OCI-M2 (cell line): Measurements from ENCODE around the gene NUP210L.
A peak's percentile ranks its signal among the peaks of the same experiment; 100 is the strongest.

Experiments
- DNase-seq: peaks from one replicate; lab custom pipeline; 2025; ENCODE audit not compliant: unreplicated experiment; lab: John Stamatoyannopoulos, UW

Gene NUP210L

DNA sequence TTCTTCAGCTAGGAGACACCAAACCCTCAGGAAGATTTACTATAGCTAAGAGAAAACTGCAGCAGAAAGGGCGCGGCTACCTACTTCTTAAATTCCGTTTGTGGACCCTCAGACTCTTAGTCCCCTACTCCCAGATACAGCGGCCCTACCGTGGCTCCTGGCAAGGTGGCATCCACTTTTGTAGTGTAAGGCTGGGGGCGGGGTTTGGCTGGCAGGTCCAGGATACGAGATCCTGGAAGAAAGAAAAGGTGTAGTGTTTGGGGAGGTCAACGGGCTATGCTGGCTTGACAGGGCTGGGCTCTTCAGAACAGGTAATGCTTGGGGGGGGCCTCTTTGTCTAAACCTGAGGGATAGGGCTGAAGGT, 186.9 kb downstream of the NUP210L start:
- no peak for DNase-seq

DNA sequence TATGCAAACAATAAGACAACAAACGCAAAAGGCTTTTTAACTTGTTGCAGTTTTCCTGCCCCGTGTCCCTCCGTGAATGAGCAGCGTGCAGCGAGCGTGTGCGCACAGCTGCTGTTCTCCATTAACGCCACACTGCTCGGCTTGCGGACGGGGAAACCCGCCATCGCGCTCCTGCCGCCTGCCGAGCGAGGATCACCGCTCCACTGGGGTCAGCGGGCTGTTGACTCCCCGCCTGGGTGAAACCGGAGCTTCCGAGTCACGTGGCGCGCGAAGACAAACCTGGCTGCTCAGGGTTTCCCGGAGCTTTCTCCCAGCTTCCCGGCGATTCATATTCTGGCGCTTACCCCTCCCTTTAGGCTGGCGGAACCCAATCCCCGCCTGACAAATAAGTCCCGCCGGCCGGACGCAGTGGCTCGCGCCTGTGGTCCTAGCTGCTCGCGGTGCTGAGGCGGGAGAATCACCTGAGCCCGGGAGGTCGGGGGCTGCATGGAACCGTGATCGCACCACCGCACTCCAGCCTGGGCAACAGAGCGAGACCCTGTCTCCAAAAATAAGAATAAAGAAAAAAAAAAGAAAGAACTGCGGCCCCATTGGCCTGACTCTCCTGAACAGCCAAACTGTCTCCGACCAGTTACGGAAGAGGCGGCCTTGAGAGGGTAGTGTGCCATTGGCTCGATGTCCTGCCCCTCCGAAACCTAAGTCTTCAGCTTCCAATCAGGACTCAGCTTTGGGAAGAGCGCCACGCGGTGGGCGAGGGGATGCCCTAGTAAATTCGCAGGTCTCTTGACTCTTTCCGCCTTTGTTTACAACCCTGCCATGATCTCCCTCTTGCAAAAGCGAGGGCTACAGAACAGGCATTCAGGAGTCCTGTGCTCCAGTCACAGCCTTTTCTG, 187.5 kb downstream of the NUP210L start, which contains the start of gene CREB3L4:
TSS of gene CREB3L4 (plus strand) at position 796 of the 893 bp plus-strand sequence. CDS start 624 bp downstream, outside the sequence.
- peak; percentile 64 for DNase-seq

DNA sequence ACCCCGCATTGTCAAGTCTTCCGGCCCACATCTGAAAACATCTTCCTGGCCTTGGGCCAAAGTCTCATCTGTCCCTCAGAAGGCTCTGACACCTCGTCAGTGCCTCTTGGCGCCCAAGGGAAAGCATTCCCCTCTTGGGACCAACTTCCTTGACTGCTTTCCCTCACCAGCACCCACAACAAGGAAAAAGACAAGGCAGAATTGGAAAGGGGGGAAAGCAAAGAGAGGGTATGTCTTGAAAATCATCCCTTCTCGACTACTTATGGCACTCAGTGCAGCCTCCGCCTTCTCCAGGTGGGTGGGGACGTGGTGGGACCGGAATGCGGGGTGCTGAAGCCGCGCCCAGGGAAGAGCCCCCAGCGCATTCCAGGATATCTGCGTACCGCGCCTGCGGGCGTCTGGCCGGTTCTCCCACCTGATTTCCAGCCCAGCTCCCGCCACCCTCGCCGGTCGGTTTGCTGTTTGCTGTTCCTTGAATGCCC, 191.0 kb downstream of the NUP210L start:
- DNase-seq: no peak

DNA sequence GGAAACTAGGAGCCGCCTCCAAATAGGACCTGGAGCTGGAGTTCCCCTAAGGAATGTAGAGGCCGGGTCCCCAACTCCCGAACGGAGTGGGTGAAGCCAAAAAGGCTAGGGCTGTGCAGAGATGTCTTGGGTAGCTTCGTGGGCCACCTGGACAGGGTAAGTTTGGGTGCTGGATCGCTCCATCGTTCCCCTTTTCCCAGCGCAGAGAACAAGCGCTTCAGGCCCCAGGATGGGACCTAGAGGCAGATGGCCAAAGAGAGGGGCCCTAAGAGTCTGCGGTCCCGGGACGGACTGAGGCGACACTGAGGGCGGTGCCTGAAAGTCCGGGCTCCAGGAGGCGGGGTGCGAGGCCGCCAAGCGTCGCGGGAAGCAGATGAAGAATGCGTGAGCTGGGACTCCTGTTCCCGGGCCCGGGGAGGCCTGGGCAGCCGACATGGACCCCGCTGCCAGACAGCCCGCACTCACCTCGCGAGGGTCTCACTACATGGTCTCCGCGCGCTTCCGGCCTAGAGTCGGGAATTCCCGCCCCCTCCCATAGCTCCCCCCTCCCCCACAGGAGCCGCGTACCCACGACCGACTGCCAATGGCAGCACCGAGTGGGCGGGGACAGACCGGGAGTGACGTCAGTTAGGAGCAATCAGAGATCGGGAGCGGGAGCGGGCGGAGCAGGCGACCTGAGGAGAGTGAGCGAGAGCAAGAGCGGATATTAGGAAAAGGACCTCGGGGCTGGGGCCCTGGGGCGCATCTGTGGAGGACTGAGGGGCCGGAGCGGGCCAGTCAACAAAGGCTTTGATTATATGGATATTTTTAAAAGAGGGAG, 191.6 kb downstream of the NUP210L start, which contains the start of gene SLC39A1:
TSS of gene SLC39A1 (minus strand) at position 508 of the 820 bp plus-strand sequence. CDS start 822 bp downstream, outside the sequence.
- peak; percentile 84 for DNase-seq

DNA sequence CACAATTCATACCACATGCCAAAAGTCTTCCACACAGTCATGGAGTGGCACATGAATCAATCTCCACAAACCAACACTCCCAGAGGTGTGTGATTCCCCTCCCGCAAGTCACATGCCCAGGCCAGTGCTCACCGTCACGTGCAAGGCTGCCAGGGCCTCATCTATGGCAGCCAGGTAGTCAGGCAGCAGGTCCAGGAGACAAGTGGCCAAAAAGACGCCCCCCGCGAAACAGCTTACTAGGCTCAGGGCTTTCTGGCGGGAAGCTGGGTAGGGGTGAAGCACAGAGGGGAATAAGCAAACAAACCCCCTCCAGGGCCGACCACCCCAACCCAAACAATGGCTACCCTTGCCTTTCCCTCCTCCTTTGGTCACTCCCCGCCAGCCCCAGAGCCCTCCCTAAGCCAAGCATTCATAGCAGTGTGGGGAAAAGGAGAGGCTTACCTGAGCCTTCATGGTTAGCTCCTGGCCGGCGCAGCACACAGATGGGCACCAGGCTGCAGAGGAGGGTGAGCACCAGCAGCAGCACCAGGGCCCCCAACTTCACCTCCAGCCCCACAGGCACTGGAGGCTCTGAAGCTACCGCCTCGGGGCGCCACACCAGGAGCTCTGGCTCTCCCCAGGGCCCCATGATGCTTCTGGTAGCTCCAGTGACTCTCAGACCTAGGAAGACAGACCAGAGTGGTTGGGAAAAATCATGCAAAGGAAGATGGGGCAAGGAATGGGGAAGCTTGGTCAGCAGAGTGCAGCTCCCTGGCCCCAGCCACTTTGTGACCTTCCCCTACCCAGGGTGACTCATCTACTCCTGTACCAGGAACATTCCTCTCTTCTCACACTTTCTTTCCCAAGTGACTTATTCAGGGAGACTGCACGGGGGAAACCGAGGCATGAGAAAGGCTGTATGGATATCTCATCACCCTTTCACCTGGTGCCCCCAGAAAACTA, 192.5 kb downstream of the NUP210L start:
- no peak for DNase-seq

DNA sequence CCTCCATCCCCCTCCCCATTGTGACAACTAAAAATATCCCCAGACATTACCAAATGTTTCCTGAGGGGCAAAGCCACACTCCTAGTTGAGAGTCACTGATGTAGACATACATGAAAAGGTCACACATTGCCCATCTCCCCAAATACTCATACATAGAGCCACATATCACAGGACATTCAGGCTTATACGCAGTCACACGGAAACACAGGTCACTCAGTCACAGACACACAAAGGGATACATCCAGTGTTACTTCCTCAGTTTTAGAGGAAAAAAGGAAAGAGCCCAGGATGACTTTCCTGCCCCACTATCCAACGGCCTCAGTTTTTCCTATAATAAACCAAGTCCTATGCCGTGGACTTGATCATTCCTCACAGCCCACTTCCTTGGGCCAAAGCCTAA, 193.5 kb downstream of the NUP210L start:
- no peak for DNase-seq

DNA sequence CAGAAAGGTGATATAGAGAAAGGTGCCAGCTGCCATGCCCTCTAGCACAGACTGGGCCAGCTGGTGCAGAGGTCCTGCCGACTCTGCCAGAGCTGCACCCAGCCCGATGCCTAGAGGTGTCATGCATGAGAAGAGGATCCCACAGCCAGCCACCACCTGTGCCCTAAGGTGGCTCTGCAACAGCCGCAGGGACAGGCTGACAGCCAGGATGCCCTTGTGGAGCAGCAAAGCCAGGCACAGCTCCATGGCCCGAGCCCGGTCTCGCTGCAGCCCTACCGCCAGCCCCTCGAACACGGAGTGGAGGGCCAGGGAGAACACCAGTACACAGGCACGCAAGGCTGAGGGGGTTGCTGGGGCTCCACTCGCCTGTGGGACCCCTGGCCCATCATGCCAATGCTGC, 194.7 kb downstream of the NUP210L start:
- no peak for DNase-seq

DNA sequence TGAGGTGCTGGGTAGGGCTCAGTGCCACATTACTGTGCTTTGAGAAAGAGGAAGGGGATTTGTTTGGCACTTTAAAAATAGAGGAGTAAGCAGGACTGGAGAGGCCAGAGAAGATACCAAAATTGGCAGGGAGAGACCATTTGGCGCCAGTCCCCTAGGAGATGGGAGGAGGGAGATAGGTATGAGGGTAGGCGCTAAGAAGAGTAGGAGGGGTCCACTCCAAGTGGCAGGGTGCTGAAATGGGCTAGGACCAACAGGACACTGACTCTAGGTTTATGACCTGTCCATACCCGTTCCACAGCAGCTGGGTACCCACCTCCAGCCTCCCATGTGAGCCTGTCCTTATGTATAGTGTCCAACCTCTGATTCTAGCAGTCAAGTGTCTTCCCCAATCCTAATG, 195.4 kb downstream of the NUP210L start:
- no peak for DNase-seq

DNA sequence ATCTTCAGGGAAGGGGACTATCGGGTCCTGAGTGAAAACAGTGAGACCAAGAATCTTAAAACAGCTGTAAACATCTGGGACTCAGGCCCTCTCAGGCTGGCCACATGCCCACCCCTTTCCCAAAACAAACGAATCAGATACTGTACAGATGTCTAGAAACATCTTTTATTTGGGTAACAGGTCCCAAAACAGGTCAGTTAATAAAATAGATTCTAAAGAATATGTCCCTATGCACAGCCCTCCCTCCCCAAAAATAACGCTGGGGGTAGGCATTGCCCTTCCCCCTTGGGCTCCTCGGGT, 196.0 kb downstream of the NUP210L start:
- DNase-seq: no peak

DNA sequence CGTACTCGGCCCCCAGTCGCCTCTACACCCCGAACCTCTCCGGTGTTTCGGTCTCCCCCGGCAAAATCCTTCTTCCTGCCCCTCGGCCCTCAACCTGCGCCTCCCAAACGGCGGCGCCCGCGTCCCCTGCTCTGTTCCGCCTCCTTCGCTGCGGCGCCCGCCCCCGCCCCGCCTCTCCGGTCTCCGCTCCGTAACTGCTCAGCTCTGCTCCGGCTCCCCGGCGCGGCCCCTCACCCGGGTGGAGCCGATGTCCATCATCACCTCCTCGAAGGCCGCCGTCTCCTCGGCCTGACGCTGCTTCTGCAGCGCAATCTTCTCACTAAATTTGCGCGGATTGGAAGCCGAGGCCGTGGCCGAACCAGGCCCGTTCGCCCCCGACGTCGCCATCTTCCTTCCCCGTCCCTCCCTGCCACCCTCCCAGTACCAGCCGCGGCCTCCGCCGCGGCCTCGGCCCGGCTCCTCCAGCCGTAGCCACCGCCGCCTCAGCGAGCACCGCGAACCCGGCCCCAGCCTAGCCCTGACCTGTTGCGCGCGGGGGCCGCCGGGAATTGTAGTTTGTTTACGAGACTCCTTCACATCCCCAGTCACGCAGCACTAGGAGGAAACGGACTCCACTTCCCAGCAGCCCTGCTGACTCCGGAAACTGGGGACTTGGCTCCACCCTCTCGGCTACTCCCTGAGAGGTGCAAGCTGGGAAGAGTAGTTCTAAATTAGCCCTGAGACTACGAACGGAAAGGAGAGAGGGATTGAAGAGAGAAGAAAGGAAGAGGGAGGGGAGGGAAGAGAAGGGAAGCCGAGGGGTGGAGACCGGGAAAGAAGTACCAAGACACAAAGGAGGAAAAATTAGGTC, 196.5 kb downstream of the NUP210L start, which contains the start of gene CRTC2:
TSS of gene CRTC2 (minus strand) at position 502 of the 850 bp plus-strand sequence. CDS start at position 387, 115 bp downstream.
- DNase-seq: peak; percentile 58

DNA sequence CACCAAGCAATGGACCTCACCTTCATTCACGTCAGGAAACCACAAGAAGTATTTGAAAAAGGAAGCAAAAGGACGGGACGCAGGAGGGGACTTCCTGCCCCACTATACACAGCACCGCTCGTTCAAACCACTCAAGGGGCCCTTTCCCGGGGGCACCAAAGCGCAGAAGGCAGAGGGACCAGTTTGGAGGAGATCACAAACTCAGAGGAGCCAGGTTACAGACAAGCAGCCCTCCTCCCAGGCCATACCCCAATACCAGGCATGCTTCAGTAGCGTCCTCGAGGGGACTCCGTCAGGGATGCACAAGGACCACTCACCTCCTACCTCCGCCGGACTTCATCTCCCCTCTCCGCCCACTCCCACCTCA, 197.1 kb downstream of the NUP210L start:
- no peak for DNase-seq

DNA sequence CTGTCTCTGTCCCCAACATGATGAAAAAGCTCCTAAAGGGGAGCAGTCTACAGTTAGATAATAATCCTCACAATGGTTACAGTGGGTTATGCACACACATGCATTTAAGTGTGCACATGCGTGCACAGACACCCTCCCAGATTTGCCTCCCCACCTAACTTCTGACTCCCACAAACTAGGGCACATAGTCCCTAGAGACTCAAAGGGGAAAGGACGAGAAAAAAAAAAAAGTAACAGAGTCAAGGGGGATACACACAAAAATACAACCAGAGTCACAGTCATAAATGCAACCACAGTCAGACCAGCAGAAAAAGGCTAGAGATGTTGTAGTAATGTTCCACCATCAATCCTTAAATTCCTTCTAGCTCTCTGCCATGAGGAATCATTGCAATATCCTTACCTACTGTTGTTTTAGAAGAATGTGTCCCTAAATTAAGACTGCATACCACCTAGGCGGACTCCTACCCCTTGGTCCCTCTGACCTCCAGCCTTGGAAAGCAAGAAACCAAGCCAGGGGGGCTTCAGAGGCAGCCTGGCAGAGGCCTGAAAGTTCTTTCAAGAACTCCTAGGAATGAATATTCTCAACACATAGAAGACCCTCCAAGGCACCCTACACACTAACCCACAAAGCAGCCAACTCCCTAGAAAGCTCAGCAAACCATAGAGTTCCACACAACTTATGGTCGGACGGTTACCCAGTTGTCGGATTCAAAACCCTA, 197.7 kb downstream of the NUP210L start:
- no peak for DNase-seq

DNA sequence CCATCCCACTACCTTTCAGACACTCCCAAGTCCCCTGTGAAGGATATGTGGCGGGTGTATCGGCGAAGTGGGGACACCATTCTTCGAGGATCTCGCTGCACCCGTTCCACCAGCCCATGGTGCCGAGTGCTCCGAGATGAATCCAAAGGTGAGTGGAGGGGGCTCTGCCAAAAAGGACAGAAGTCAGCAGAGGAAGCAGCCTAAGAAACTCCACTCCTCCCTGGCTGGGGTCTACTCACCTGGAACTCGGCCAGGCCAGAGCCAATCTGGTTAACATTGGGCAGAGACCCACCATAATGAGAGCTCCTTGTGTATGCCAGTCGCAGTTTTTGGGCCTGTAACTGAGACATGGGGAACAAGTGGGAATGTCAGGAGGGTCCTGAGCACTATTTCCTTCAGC, 200.0 kb downstream of the NUP210L start:
- no peak for DNase-seq

DNA sequence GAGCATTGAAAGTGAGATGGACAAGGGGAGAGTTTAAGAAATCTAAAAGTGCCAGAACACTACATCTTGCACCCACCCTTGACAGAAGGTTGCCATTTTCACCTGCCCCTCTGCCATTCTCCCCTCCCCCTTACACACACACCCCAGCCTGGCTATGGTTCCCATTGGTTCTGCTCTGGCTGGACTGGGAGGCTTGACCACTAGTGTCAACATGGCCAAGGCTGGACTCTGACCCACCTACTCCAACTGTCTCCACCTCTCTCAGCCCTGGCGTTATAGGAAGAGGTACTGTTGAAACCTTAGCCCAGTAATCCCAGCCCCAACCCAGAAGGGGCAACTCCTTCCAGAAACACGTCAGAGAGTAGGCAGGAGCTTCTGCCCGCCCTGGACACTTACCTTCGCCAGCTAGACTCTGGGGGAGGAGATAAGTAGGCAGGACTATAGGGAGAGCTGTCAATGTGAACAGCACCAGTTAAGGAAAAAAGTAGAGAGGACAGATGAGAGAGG, 201.0 kb downstream of the NUP210L start:
- no peak for DNase-seq

DNA sequence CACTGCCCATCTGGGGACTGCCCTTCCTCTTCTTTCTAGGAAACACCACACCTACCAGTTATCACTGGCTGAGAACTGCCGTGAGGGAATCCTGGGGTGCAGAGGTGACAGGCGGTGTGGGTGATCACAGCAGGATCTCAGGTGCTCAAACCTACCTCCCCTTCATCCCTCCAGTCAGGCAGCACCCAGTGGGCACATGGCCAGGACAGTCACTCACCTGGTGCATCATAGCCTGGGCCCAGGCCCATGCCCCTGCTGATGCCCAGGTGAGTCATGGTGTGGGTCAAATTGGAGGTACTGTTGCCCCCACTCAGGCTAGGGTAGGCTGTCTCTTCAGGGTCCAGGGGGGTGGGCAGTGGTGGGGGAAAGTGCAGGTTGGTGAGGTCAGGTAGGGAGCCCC, 203.1 kb downstream of the NUP210L start:
- no peak for DNase-seq

DNA sequence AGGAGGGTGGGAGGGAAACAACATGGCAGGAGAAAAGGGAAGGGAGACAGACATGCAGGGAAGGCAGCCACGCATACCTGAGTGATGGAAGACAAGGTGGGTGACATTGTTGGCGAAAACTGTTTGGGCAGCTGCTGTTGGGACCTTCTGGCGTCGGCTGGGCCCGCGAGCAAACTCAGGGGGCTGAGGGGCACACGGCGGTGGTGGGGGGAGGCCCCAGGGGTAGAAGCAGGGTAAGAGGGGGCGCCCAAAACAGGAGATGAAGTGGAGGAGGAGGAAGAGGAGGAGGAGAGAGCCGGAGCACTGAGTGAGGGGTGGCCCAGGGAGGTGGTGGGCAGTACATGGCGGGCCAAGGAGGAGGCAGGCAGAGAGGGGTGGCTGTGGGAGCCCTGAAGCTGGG, 203.7 kb downstream of the NUP210L start:
- DNase-seq: no peak

DNA sequence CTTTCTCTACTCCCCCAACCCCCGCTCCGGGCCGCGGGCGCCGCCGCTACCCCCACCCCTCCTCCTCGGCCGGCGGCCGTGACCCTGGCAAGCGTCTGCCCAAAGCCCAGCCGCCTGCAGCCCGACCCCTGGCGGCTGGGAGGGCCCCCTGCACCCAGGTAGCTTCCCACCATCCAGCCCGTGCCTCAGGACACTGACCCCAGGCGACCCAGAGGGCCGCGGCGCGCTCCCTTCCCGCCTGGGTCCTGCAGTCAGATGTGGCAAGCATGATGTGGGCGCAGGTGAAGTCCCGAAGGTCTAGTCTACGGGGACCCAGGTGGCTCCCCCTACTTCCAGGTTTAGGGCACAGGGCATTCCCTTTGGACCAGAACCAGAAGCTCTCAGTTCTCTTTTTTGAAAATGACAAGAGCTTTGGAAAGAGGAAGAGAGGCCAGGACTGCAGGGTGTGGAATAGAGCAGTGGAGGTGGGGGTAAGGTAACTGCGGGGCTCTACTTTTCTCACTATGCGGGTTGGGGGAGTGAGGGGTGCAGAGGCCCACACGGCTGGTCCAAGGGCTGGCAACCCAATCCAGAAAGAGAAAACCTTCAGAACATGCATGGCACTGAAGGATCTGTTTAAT, 208.1 kb downstream of the NUP210L start, which contains the start of gene DENND4B:
TSS of gene DENND4B (minus strand) at position 97 of the 620 bp plus-strand sequence. CDS start 2,344 bp downstream, outside the sequence.
- DNase-seq: no peak
